ENCODE results near the gene SERPINI1. TPM values are rescaled to one million over a fixed set of nuclear protein-coding genes. Genes with fewer than 3 reads are reported as not detected.
A peak's percentile ranks its signal among the peaks of the same experiment; 100 is the strongest.

SERPINI1 gene
- total and polyA plus RNA-seq, 9 of the 15 experiments (the other 6 are each of a cell fraction or from before 2014, with no cell fraction given) = 1.6 to 9.9 (median 3.5) TPM

GRCh38 chr3:167732313-167733065, 3.0 kb upstream of the SERPINI1 start (continued):
- TF ChIP-seq YBX1 (IDR thresholded peaks at IDR 0.05) (no peak), MYNN (IDR thresholded peaks at IDR 0.05) (no peak), MYNN (CRISPR knock-in tag; IDR thresholded peaks at IDR 0.05) (no peak), RAD21 (CRISPR knock-in tag; conservative IDR thresholded peaks at IDR 0.05 in 1 of 2, IDR thresholded peaks at IDR 0.05 in 1 of 2) (no peak), RBM39 (optimal IDR thresholded peaks at IDR 0.05; ENCODE audit: low read depth, low read length) (no peak), SNRNP70 (optimal IDR thresholded peaks at IDR 0.05; ENCODE audit: low read depth, low read length) (no peak), CTCFL (IDR thresholded peaks at IDR 0.05; ENCODE audit: borderline replicate concordance, insufficient read depth, low read depth, low read length, poor library complexity, severe bottlenecking) (no peak), CHD1 (IDR thresholded peaks at IDR 0.05; ENCODE audit: low read length) (no peak), TFAM (CRISPR knock-in tag; conservative IDR thresholded peaks at IDR 0.05) (no peak), MEIS2 (IDR thresholded peaks at IDR 0.05; ENCODE audit: partially characterized antibody) (no peak), NFATC3 (IDR thresholded peaks at IDR 0.05) (no peak), GATAD2B (IDR thresholded peaks at IDR 0.05; ENCODE audit: borderline replicate concordance) (no peak), CEBPB (tag; IDR thresholded peaks at IDR 0.05) (no peak), NFYB (IDR thresholded peaks at IDR 0.05; ENCODE audit: extremely low read depth, insufficient read length) (no peak), DACH1 (IDR thresholded peaks at IDR 0.05; ENCODE audit: partially characterized antibody) (no peak), KDM4B (IDR thresholded peaks at IDR 0.05; ENCODE audit: borderline replicate concordance in 2 of 2, low read depth in 1 of 2) (no peak), POLR2B (IDR thresholded peaks at IDR 0.05; ENCODE audit: low read depth, partially characterized antibody) (no peak), FIP1L1 (IDR thresholded peaks at IDR 0.05; ENCODE audit: low read depth, low read length, poor library complexity, severe bottlenecking) (no peak), ZC3H4 (CRISPR knock-in tag; IDR thresholded peaks at IDR 0.05; ENCODE audit: borderline replicate concordance) (no peak), SRF (CRISPR knock-in tag; IDR thresholded peaks at IDR 0.05) (0 out of 4 replicates have a peak, but pooled peaks of 1 of the 2 experiments have one; percentile 20)

Data from K562 (cell line).